BE2C (cell line): ENCODE measurements around the gene AGBL1.

Experiments
- DNase-seq: peaks from one replicate; pipeline ENCODE4 v3.0.0-alpha.2; 2020
- H3K27me3 ChIP-seq: fragments of 250-450 bp; sonication (Bioruptor Pico); 2 replicates; pipeline ENCODE4 v1.5.1; 2020; ENCODE audit warnings: mild to moderate bottlenecking
- H3K36me3 ChIP-seq: fragments of 250-450 bp; sonication (Bioruptor Pico); 2 replicates; pipeline ENCODE4 v1.5.1; 2020; ENCODE audit warnings: mild to moderate bottlenecking
- H3K4me1 ChIP-seq: fragments of 250-450 bp; sonication (Bioruptor Pico); 2 replicates; pipeline ENCODE4 v1.5.1; 2020
- H3K4me3 ChIP-seq: 2 replicates; pipeline ENCODE4 v1.5.1; 2011; ENCODE audit warnings: low read depth, low read length
- H3K9me3 ChIP-seq: fragments of 250-450 bp; sonication (Bioruptor Pico); 2 replicates; pipeline ENCODE4 v1.5.1; 2020
- TF ChIP-seq, protein P1 (sequence below): IDR thresholded peaks from 2 replicates; pipeline ENCODE4 v1.5.1; 2012; ENCODE audit warnings: mild to moderate bottlenecking, low read depth, low read length

AGBL1 gene

DNA sequence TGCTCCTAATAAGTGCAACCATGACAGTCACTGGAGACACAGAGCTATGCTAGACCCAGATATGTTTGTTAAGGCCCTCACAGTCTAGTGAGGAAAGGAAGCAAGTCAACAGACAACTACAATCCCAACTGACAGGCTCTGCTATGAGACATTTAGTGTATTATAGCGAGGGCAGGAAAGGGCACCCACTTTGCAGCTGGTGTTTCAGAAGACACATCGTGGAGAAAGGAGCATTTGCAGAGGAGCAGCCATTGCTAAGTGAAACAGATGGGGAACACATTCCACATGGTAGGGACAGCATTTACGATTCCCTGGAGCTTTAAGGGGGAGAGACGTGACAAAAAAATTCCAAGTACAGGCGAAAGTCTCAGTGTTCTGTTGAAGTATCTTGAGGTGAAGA lies 685.6 kb downstream of the AGBL1 start:
- no peak for DNase-seq
- H3K4me3 ChIP-seq, result no peak overlapping the region
- TF ChIP-seq, protein P1, sequence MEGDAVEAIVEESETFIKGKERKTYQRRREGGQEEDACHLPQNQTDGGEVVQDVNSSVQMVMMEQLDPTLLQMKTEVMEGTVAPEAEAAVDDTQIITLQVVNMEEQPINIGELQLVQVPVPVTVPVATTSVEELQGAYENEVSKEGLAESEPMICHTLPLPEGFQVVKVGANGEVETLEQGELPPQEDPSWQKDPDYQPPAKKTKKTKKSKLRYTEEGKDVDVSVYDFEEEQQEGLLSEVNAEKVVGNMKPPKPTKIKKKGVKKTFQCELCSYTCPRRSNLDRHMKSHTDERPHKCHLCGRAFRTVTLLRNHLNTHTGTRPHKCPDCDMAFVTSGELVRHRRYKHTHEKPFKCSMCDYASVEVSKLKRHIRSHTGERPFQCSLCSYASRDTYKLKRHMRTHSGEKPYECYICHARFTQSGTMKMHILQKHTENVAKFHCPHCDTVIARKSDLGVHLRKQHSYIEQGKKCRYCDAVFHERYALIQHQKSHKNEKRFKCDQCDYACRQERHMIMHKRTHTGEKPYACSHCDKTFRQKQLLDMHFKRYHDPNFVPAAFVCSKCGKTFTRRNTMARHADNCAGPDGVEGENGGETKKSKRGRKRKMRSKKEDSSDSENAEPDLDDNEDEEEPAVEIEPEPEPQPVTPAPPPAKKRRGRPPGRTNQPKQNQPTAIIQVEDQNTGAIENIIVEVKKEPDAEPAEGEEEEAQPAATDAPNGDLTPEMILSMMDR, result no peak

DNA sequence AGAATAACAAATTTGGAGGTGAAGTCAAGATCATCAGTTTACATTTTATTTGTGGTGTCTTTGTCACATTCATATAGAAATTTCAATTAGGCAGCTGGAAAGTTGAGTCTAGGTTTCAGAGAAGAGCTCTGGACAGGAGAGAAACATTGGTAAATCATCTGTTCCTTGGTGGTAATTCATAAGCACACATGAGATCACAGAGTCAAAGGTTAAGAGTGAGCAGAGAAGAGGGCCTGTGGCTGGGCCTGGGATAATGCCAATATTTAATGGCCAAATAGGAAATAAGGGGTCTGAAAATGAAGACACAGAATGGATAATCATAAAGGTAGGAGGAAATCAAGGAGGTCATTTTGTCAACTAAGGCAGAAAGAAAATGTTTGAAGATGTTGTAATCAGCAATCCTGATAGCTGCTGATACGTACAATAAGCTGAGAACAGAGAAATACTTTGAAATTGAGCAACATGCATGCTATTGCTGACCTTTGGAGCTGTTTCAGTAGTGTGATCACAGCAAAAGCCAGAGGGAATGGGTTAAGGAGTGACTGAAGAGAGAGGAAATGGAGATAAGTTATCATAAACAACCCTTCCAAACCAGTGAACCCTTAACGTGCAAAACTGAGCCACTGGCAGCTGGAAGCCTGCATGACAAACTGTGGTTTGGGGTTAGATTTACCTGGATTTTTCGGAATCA lies 692.8 kb downstream of the AGBL1 start:
- DNase-seq, result no peak
- TF ChIP-seq, protein P1, result no peak
- no peaks in the 10 kb centered on the region for H3K27me3 ChIP-seq
- no peaks in the 10 kb centered on the region for H3K36me3 ChIP-seq
- no peaks in the 10 kb centered on the region for H3K4me1 ChIP-seq
- no peak overlapping the region for H3K4me3 ChIP-seq
- no peaks in the 10 kb centered on the region for H3K9me3 ChIP-seq

More for the DNA sequence above, 685.6 kb downstream of the AGBL1 start:
- Histone ChIP-seq H3K36me3 (no peaks in the 10 kb centered on the region), H3K9me3 (no peaks in the 10 kb centered on the region), H3K27me3 (no peaks in the 10 kb centered on the region), H3K4me1 (no peaks in the 10 kb centered on the region)

DNA sequence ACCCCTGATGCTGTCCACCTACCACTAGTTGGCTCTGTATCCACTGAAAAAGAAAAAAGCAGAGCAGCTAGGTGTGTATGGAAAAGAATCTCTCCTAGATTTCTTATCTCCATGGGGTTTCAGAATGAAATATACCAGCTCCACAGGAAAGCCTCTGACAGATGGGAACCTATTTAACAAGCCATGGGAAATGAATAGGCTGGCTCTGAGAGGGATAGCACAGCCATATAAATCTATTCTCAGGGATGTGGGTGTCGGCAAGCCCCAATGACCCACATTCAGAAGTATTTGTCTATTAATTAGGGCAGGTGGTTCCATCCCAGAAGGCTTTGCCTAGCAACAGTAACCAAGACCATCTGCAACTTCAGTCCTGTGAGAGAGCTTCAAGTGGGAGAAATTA lies 694.1 kb downstream of the AGBL1 start:
- Histone ChIP-seq H3K4me1 (no peaks in the 10 kb centered on the region), H3K27me3 (no peaks in the 10 kb centered on the region), H3K4me3 (no peak overlapping the region), H3K36me3 (no peaks in the 10 kb centered on the region), H3K9me3 (no peaks in the 10 kb centered on the region)
- TF ChIP-seq, protein P1, result no peak
- DNase-seq, result no peak

DNA sequence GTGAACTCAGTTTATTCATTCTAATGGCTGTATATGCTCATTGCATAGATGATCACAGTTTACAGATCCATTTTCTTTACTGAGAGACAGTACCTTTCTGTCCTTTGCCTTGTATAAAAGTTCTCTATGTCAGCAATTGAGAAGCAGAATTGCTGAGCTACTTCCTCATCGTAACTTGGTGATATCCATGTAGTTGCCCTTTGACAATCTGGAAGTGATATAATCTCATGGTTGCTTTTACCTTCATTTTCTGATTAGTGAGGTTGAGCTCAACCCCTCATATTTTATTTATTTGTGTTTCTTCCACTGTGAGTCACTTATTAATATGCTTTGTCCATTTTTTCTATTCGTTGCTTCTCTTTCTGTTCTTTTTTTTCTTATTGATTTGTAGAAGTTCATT lies 696.5 kb downstream of the AGBL1 start:
- no peak for DNase-seq
- TF ChIP-seq, protein P1, result no peak
- no peaks in the 10 kb centered on the region for H3K27me3 ChIP-seq
- no peak overlapping the region for H3K4me3 ChIP-seq
- no peaks in the 10 kb centered on the region for H3K36me3 ChIP-seq
- H3K9me3 ChIP-seq, result no peaks in the 10 kb centered on the region
- no peaks in the 10 kb centered on the region for H3K4me1 ChIP-seq

DNA sequence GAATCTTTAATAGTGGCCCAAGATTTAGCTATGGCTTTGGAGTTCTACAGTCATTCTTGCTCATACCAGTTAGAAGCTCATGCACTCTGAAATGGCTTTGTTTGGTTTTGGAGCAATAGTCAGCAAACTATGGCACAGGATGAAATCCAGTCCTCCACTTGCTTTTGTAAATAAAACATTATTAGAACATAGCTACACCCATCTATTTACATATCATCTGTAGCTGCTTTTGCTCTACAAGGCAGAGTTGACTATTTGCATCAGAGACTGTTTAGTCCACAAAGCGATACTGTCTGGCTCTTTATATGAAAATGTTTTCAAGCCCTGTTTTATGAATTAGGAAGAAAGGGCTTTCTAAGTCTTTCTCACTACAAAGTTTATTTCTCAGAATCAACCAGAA lies 716.9 kb downstream of the AGBL1 start:
- Histone ChIP-seq H3K9me3 (no peaks in the 10 kb centered on the region), H3K36me3 (no peaks in the 10 kb centered on the region), H3K27me3 (no peaks in the 10 kb centered on the region), H3K4me3 (no peak overlapping the region), H3K4me1 (no peaks in the 10 kb centered on the region)
- DNase-seq, result no peak
- TF ChIP-seq, protein P1, result no peak

DNA sequence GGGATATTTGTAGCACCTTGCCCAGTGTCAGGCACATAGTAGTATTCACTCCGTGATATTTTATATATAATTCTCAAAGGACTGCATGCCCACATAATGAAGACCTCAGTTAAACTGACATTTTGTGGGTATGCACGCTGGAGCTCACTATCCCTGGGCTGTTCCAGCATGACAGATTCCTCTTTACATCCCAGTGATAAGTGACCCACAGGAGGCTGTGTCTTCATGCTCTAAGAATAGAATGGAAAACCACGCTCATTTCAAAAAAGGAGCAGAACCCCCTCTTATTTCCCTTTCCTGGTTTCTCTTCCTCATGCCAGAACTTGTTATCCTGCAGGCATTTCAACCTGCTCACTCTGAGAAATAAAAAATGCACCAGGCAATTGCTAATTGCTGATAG lies 717.5 kb downstream of the AGBL1 start:
- DNase-seq, result no peak
- H3K27me3 ChIP-seq, result no peaks in the 10 kb centered on the region

More for the DNA sequence above, 717.5 kb downstream of the AGBL1 start:
- TF ChIP-seq, protein P1, result no peak
- Histone ChIP-seq H3K9me3 (no peaks in the 10 kb centered on the region), H3K4me1 (no peaks in the 10 kb centered on the region), H3K36me3 (no peaks in the 10 kb centered on the region), H3K4me3 (no peak overlapping the region)
